IMR-90 (cell line): ENCODE measurements around the gene ZNF785. TPM values are rescaled to one million over a fixed set of nuclear protein-coding genes. Genes with fewer than 3 reads are reported as not detected.

Source experiments
- ATAC-seq: fragments of 200-7000 bp; cut with Tn5 transposase; 2 replicates; pipeline ENCODE4 v1.9.1; 2020; ENCODE audit warnings: low read depth, mild to moderate bottlenecking, moderate library complexity
- BruUV-seq: library from RNA; stranded (reverse); fragments of 400-500 nt; replicated peaks from 2 replicates; lab custom pipeline; 2021; lab: Mats Ljungman, UMichigan
- CTCF ChIA-PET: fragments of 300-600 bp; formaldehyde crosslinking; extraction: SDS; loops from one replicate; lab custom pipeline; 2021; ENCODE audit warnings: antibody characterized with exemption; lab: Yijun Ruan, JAX
- POLR2A ChIA-PET: fragments of 300-600 bp; sonication (Branson Sonifier 250); formaldehyde crosslinking; loops from one replicate; lab custom pipeline; 2022; ENCODE audit warnings: antibody characterized with exemption; ENCODE audit not compliant: unreplicated experiment; lab: Charles Lee
- DNase-seq: peaks from one replicate; pipeline ENCODE4 v3.0.0; 2013
- H2AFZ ChIP-seq: replicated peaks from 2 replicates; pipeline ENCODE3; 2013; ENCODE audit warnings: low read length, mild to moderate bottlenecking; ENCODE audit not compliant: poor library complexity
- H2AK5ac ChIP-seq: 2 replicates; pipeline ENCODE4 v1.6.1; 2013; ENCODE audit warnings: low read depth, low read length, inconsistent platforms
- H2AK9ac ChIP-seq: replicated peaks from 2 replicates; pipeline ENCODE3; 2013; ENCODE audit warnings: mild to moderate bottlenecking, low read depth, low read length, moderate library complexity; ENCODE audit not compliant: poor library complexity
- H2BK120ac ChIP-seq: 2 replicates; pipeline ENCODE4 v1.6.1; 2013; ENCODE audit warnings: low read depth, low read length, inconsistent platforms
- H2BK15ac ChIP-seq: 3 replicates; pipeline ENCODE4 v1.6.1; 2013; ENCODE audit warnings: low read depth, low read length, inconsistent platforms
- H2BK20ac ChIP-seq: 2 replicates; pipeline ENCODE4 v1.6.1; 2013; ENCODE audit warnings: low read depth, mild to moderate bottlenecking, inconsistent platforms, low read length, moderate library complexity
- H2BK5ac ChIP-seq: 2 replicates; pipeline ENCODE4 v1.6.1; 2013; ENCODE audit warnings: mild to moderate bottlenecking, low read depth, low read length, inconsistent platforms; ENCODE audit not compliant: poor library complexity, severe bottlenecking
- H3K14ac ChIP-seq: replicated peaks from 2 replicates; pipeline ENCODE4 v1.6.1; 2013; ENCODE audit warnings: low read depth, low read length, inconsistent platforms
- H3K18ac ChIP-seq: 2 replicates; pipeline ENCODE4 v1.6.1; 2013; ENCODE audit warnings: low read depth, low read length, control low read depth
- H3K23ac ChIP-seq: 2 replicates; pipeline ENCODE4 v1.6.1; 2013; ENCODE audit warnings: low read depth, low read length, inconsistent platforms
- H3K27ac ChIP-seq: 2 replicates; pipeline ENCODE4 v1.5.1; 2013; ENCODE audit warnings: mild to moderate bottlenecking, control low read depth, low read length; ENCODE audit not compliant: insufficient read depth
- H3K27me3 ChIP-seq: 2 replicates; pipeline ENCODE4 v1.6.1; 2013; ENCODE audit warnings: low read length; ENCODE audit not compliant: control insufficient read depth, insufficient read depth
- H3K36me3 ChIP-seq: 2 replicates; pipeline ENCODE4 v1.6.1; 2013; ENCODE audit warnings: low read length, mixed read lengths; ENCODE audit not compliant: control insufficient read depth, insufficient read depth
- H3K4ac ChIP-seq: 2 replicates; pipeline ENCODE4 v1.6.1; 2013; ENCODE audit warnings: low read depth, low read length, inconsistent platforms
- H3K4me1 ChIP-seq: 2 replicates; pipeline ENCODE4 v1.6.1; 2013; ENCODE audit warnings: low read length, mixed read lengths; ENCODE audit not compliant: control insufficient read depth, insufficient read depth
- H3K4me2 ChIP-seq: 2 replicates; pipeline ENCODE4 v1.6.1; 2013; ENCODE audit warnings: low read depth, mild to moderate bottlenecking, control low read depth, low read length, moderate library complexity
- H3K4me3 ChIP-seq: 2 replicates; pipeline ENCODE4 v1.5.1; 2013; ENCODE audit warnings: low read depth, mild to moderate bottlenecking, control low read depth, low read length, moderate library complexity; ENCODE audit not compliant: insufficient read depth
- H3K56ac ChIP-seq: 2 replicates; pipeline ENCODE4 v1.6.1; 2013; ENCODE audit warnings: low read length, inconsistent platforms; ENCODE audit not compliant: insufficient read depth; ENCODE audit errors: extremely low read depth
- H3K79me1 ChIP-seq, 2 experiments: 2 replicates each; pipeline ENCODE4 v1.6.1; 2013; ENCODE audit warnings: low read length in 2 of 2, inconsistent platforms in 1 of 2, low read depth in 1 of 2
- H3K9ac ChIP-seq: 2 replicates; pipeline ENCODE4 v1.6.1; 2013; ENCODE audit warnings: low read depth, low read length, control low read depth
- H3K9me1 ChIP-seq: 2 replicates; pipeline ENCODE4 v1.6.1; 2013; ENCODE audit warnings: low read length, inconsistent platforms; ENCODE audit not compliant: insufficient read depth
- H3K9me3 ChIP-seq: 2 replicates; pipeline ENCODE4 v1.6.1; 2013; ENCODE audit warnings: low read length; ENCODE audit not compliant: control insufficient read depth, insufficient read depth
- H4K20me1 ChIP-seq: 2 replicates; pipeline ENCODE4 v1.6.1; 2013; ENCODE audit warnings: low read length, inconsistent platforms; ENCODE audit not compliant: insufficient read depth
- H4K5ac ChIP-seq: 2 replicates; pipeline ENCODE4 v1.6.1; 2013; ENCODE audit warnings: mild to moderate bottlenecking, low read depth, low read length, control low read depth
- H4K8ac ChIP-seq, 2 experiments: 2 replicates each; pipeline ENCODE4 v1.6.1; 2013; ENCODE audit warnings: low read depth in 2 of 2, low read length in 2 of 2, control low read depth in 1 of 2, inconsistent platforms in 1 of 2
- H4K91ac ChIP-seq: 2 replicates; pipeline ENCODE4 v1.6.1; 2013; ENCODE audit warnings: low read depth, low read length, inconsistent platforms; ENCODE audit not compliant: insufficient read depth
- BHLHE40 ChIP-seq: fragments of 150-350 bp; IDR thresholded peaks from 2 replicates; pipeline ENCODE4 v1.6.1; 2016; ENCODE audit warnings: mild to moderate bottlenecking, low read depth, low read length
- CEBPB ChIP-seq: IDR thresholded peaks from 2 replicates; pipeline ENCODE4 v1.6.1; 2012; ENCODE audit warnings: low read depth, low read length, improper control_type of control experiment
- CHD1 ChIP-seq: IDR thresholded peaks from 2 replicates; pipeline ENCODE4 v1.6.1; 2012; ENCODE audit warnings: low read depth, low read length, improper control_type of control experiment
- CTCF ChIP-seq: conservative IDR thresholded peaks from 2 replicates; pipeline ENCODE4 v1.5.1; 2012; ENCODE audit warnings: mild to moderate bottlenecking, low read depth, low read length, improper control_type of control experiment
- ELK1 ChIP-seq: fragments of 150-350 bp; IDR thresholded peaks from 2 replicates; pipeline ENCODE4 v1.6.1; 2016; ENCODE audit warnings: low read depth, mild to moderate bottlenecking, low read length, moderate library complexity, borderline replicate concordance
- FOS ChIP-seq: fragments of 150-350 bp; IDR thresholded peaks from 2 replicates; pipeline ENCODE4 v1.6.1; 2016; ENCODE audit warnings: low read depth, low read length
- MAFK ChIP-seq: IDR thresholded peaks from 2 replicates; pipeline ENCODE4 v1.6.1; 2012; ENCODE audit warnings: low read depth, low read length, improper control_type of control experiment
- MAZ ChIP-seq: IDR thresholded peaks from 2 replicates; pipeline ENCODE4 v1.6.1; 2012; ENCODE audit warnings: low read depth, mild to moderate bottlenecking, low read length, improper control_type of control experiment, moderate library complexity, borderline replicate concordance
- MXI1 ChIP-seq: IDR thresholded peaks from 2 replicates; pipeline ENCODE4 v1.6.1; 2012; ENCODE audit warnings: low read depth, mild to moderate bottlenecking, low read length, moderate library complexity, borderline replicate concordance
- NFE2L2 ChIP-seq: fragments of 150-350 bp; IDR thresholded peaks from 2 replicates; pipeline ENCODE4 v1.6.1; 2016; ENCODE audit warnings: low read depth, mild to moderate bottlenecking, low read length
- POLR2A ChIP-seq: IDR thresholded peaks from 2 replicates; pipeline ENCODE4 v1.6.1; 2012; ENCODE audit warnings: mild to moderate bottlenecking, low read depth, low read length
- RAD21 ChIP-seq: IDR thresholded peaks from 2 replicates; pipeline ENCODE4 v1.6.1; 2012; ENCODE audit warnings: low read length, improper control_type of control experiment
- RCOR1 ChIP-seq: IDR thresholded peaks from 2 replicates; pipeline ENCODE4 v1.6.1; 2012; ENCODE audit warnings: mild to moderate bottlenecking, low read length, improper control_type of control experiment; ENCODE audit not compliant: insufficient replicate concordance
- RFX5 ChIP-seq: IDR thresholded peaks from 2 replicates; pipeline ENCODE4 v1.8.0; 2012; ENCODE audit warnings: low read depth, mild to moderate bottlenecking, low read length, moderate library complexity
- SMC3 ChIP-seq: fragments of 150-350 bp; IDR thresholded peaks from 2 replicates; pipeline ENCODE4 v1.6.1; 2016; ENCODE audit warnings: low read depth, mild to moderate bottlenecking, antibody characterized with exemption, low read length, moderate library complexity
- USF2 ChIP-seq: fragments of 150-350 bp; IDR thresholded peaks from 2 replicates; pipeline ENCODE4 v1.6.1; 2017; ENCODE audit warnings: mild to moderate bottlenecking, antibody characterized with exemption, low read length, low read depth
- WGBS, 2 experiments: methylation state at CpG; one replicate each; pipeline versions ENCODE4 v1.1.5 to v1.1.7; 2013; ENCODE audit warnings: missing lambda C conversion rate in 2 of 2; ENCODE audit not compliant: insufficient read length in 1 of 2; ENCODE audit errors: extremely low coverage in 2 of 2; 5-methylcytosine and 5-hydroxymethylcytosine counted together
- dilution Hi-C: fragments of 300-500 bp; cut with HindIII; formaldehyde crosslinking; loops from one replicate; pipeline ENCODE4 v1.14.3; 2018; ENCODE audit warnings: low sequenced_read_pairs; ENCODE audit not compliant: unreplicated experiment
- in situ Hi-C: fragments of 300-500 bp; cut with MboI; formaldehyde crosslinking; loops from 3 replicates; pipeline ENCODE4 v1.14.3; 2019; ENCODE audit warnings: low sequenced_read_pairs, inconsistent platforms, mixed read lengths
- intact Hi-C: fragments of 100-400 bp; cut with micrococcal nuclease; formaldehyde crosslinking; loops from 2 replicates; pipeline ENCODE4 v1.10.0; 2022
- polyA plus RNA-seq, 3 experiments: library from polyadenylated mRNA; depleted of rRNA; stranded (reverse); fragments of >200 nt; gene quantifications; 2 replicates each; pipeline ENCODE4 v1.2.3, GENCODE V29; 2012; ENCODE audit warnings: low replicate concordance in 1 of 3
- total RNA-seq: library from RNA; depleted of rRNA; stranded (reverse); fragments of >200 nt; gene quantifications from 2 replicates; pipeline ENCODE4 v1.2.3, GENCODE V29; 2012

Gene ZNF785
- total and polyA plus RNA-seq, 2 of the 4 experiments (the other 2 are of a cell fraction) = 2.9 to 4.0 TPM

- Histone ChIP-seq H3K79me1 (peaks cover 6 to 31% of the 10 kb centered on the region in 2 experiments), H2AK9ac (peak overlapping the region; percentile 8), H3K4me3 (no peak overlapping the region), H2BK15ac (no peak overlapping the region), H3K27ac (no peak overlapping the region), H3K9me3 (no peaks in the 10 kb centered on the region), H4K8ac (no peak overlapping the region), H3K23ac (no peak overlapping the region), H2BK5ac (no peak overlapping the region), H3K56ac (no peak overlapping the region), H2AFZ (peak overlapping the region; percentile 19), H3K9me1 (peaks cover 10% of the 10 kb centered on the region; the same call in 1 of the 2 replicates), H3K36me3 (peaks cover 5% of the 10 kb centered on the region; the same call in 1 of the 2 replicates), H2AK5ac (no peak overlapping the region), H3K18ac (no peak overlapping the region), H3K4me2 (no peak overlapping the region), H3K14ac (no peak overlapping the region), H3K9ac (no peak overlapping the region), H4K91ac (no peak overlapping the region), H4K20me1 (no peaks in the 10 kb centered on the region), H2BK120ac (no peak overlapping the region), H3K4ac (no peak overlapping the region), H2BK20ac (no peak overlapping the region), H3K27me3 (no peaks in the 10 kb centered on the region), H3K4me1 (peaks cover 8% of the 10 kb centered on the region), H4K5ac (no peak overlapping the region)
- dilution Hi-C loops (no loop called here), in situ Hi-C loops (no loop called here), intact Hi-C loops (no loop called here)
- DNase-seq (no peak), ATAC-seq (no peak)
- WGBS, 2 experiments = 75% methylated on average over 10 of the region's 11 CpGs; no CpG with 5 or more reads in 1 of the 2 experiments
- ChIA-PET CTCF (interaction anchor here (0.6 kb wide), 1 partner anchor 567 kb away, joined by 3 read pairs; no protein-coding TSS in a partner anchor), POLR2A (no interaction called here)
- BruUV-seq = no TSS peak
- TF ChIP-seq POLR2A = no peak
- no peak for TF ChIP-seq MAFK
- no peak for TF ChIP-seq BHLHE40
- TF ChIP-seq CHD1 = no peak
- no peak for TF ChIP-seq CEBPB
- no peak for TF ChIP-seq USF2
- no peak for TF ChIP-seq RCOR1
- TF ChIP-seq SMC3 = no peak
- TF ChIP-seq RAD21 = no peak
- no peak for TF ChIP-seq MAZ
- TF ChIP-seq MXI1 = no peak
- TF ChIP-seq NFE2L2 = no peak
- no peak for TF ChIP-seq RFX5
- TF ChIP-seq ELK1 = no peak
- no peak for TF ChIP-seq FOS
- TF ChIP-seq CTCF = no peak
Measured at GRCh38 chr16:30533146-30533522, 52.4 kb downstream of the ZNF785 start.
